SU-DHL-6 (cell line): ENCODE data around the gene PLPP1.

Source experiments
- H2AFZ ChIP-seq: fragments of 200-600 bp; sonication (generic); 2 replicates; pipeline ENCODE4 v1.6.1; 2014; ENCODE audit warnings: low read depth, mild to moderate bottlenecking, moderate library complexity, mixed read lengths, antibody characterized with exemption, low read length; ENCODE audit not compliant: severe bottlenecking
- H3F3A ChIP-seq: fragments of 200-600 bp; shearing (Covaris generic); 2 replicates; pipeline ENCODE4 v1.6.0; 2016; ENCODE audit warnings: antibody characterized with exemption, mild to moderate bottlenecking; ENCODE audit not compliant: insufficient read depth
- H3K27ac ChIP-seq: fragments of 200-600 bp; sonication (generic); 2 replicates; pipeline ENCODE4 v1.5.1; 2016; ENCODE audit warnings: low read depth, mild to moderate bottlenecking, low read length, moderate library complexity, mixed read lengths
- H3K27me3 ChIP-seq: fragments of 200-600 bp; sonication (generic), shearing (Covaris generic); 2 replicates; pipeline ENCODE4 v1.6.0; 2014; ENCODE audit warnings: mild to moderate bottlenecking, low read length
- H3K36me3 ChIP-seq: fragments of 200-600 bp; sonication (generic); 2 replicates; pipeline ENCODE4 v1.6.1; 2014; ENCODE audit warnings: mild to moderate bottlenecking, low read length, mixed read lengths
- H3K4me2 ChIP-seq: fragments of 300-600, 200-600 bp; shearing (Covaris generic), sonication (generic); 2 replicates; pipeline ENCODE4 v1.6.0; 2014; ENCODE audit warnings: low read length, low read depth, mild to moderate bottlenecking; ENCODE audit not compliant: poor library complexity, severe bottlenecking
- H3K4me3 ChIP-seq: fragments of 200-600 bp; sonication (generic); 2 replicates; pipeline ENCODE4 v1.5.1; 2014; ENCODE audit warnings: antibody characterized with exemption, low read length, mild to moderate bottlenecking, mixed read lengths; ENCODE audit not compliant: insufficient read depth, poor library complexity, severe bottlenecking
- H3K79me2 ChIP-seq: fragments of 200-600 bp; sonication (generic); 2 replicates; pipeline ENCODE4 v1.6.1; 2014; ENCODE audit warnings: mild to moderate bottlenecking, low read length, moderate library complexity; ENCODE audit not compliant: insufficient read depth
- H3K9ac ChIP-seq: fragments of 200-600 bp; sonication (generic); 2 replicates; pipeline ENCODE4 v1.7.0; 2014; ENCODE audit warnings: mild to moderate bottlenecking, low read length
- H3K9me2 ChIP-seq: fragments of 200-600 bp; sonication (generic); replicated peaks from 2 replicates; pipeline ENCODE4 v1.6.1; 2014; ENCODE audit warnings: low read length; ENCODE audit not compliant: insufficient read depth
- H3K9me3 ChIP-seq: fragments of 200-600 bp; sonication (generic); 2 replicates; pipeline ENCODE4 v1.6.1; 2014; ENCODE audit warnings: low read length, mixed read lengths; ENCODE audit not compliant: insufficient read depth
- H4K20me1 ChIP-seq: fragments of 200-600 bp; sonication (generic); 2 replicates; pipeline ENCODE4 v1.6.1; 2014; ENCODE audit warnings: low read depth, mild to moderate bottlenecking, antibody characterized with exemption, low read length, moderate library complexity, mixed read lengths
- CTCF ChIP-seq: fragments of 200-600 bp; sonication (generic); IDR thresholded peaks from one replicate; pipeline ENCODE4 v1.5.1; 2017; ENCODE audit warnings: antibody characterized with exemption, mild to moderate bottlenecking, low read length, moderate library complexity; ENCODE audit not compliant: insufficient read depth, poor library complexity, severe bottlenecking
- EZH2phosphoT487 ChIP-seq: fragments of 200-600 bp; sonication (generic), shearing (Covaris generic); conservative IDR thresholded peaks from 2 replicates; pipeline ENCODE4 v1.6.1; 2018; ENCODE audit warnings: mild to moderate bottlenecking, antibody characterized with exemption, low read length, moderate library complexity, mixed read lengths

The PLPP1 gene

GRCh38 chr5:55407059-55407684 lies 127.6 kb downstream of the PLPP1 start:
- Histone ChIP-seq H3K9me3 (no peaks in the 10 kb centered on the region), H4K20me1 (no peaks in the 10 kb centered on the region), H3K27ac (no peak overlapping the region), H3K9me2 (no peaks in the 10 kb centered on the region), H3K79me2 (no peaks in the 10 kb centered on the region), H3K9ac (no peak overlapping the region), H3K4me2 (no peak overlapping the region), H3K27me3 (no peaks in the 10 kb centered on the region), H3F3A (peaks cover 7% of the 10 kb centered on the region), H2AFZ (no peak overlapping the region), H3K4me3 (no peak overlapping the region), H3K36me3 (peaks cover 62% of the 10 kb centered on the region)
- TF ChIP-seq EZH2phosphoT487, result no peak
- TF ChIP-seq CTCF, result peak; percentile 40

DNA sequence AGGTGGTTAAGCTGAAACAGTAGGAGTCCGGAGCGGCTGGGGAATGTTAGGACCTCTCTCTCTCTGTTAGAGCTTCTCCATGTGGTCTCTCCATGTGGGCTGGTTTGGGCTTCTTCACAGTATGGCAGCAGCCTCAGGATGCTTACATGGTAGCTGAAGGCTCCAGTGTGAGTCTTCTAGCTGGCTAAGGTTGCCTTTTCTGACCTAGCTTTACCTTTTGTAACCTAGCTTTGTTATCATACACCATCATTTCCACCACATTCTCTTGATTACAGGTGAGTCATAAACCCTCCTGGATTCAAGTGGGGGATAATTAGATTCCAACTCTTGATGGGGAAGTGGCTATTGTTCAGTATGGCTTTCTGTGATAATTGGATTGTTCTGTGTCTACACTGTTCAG lies 128.5 kb downstream of the PLPP1 start:
- Histone ChIP-seq H3K27ac (no peak overlapping the region), H3K9ac (no peak overlapping the region), H3K36me3 (peaks cover 59% of the 10 kb centered on the region), H3F3A (peaks cover under 1% of the 10 kb centered on the region; the same call in 1 of the 2 replicates), H3K79me2 (no peaks in the 10 kb centered on the region), H2AFZ (no peak overlapping the region), H3K9me3 (no peaks in the 10 kb centered on the region), H4K20me1 (no peaks in the 10 kb centered on the region), H3K4me3 (no peak overlapping the region), H3K9me2 (no peaks in the 10 kb centered on the region), H3K4me2 (no peak overlapping the region), H3K27me3 (no peaks in the 10 kb centered on the region)
- no peak for TF ChIP-seq EZH2phosphoT487
- TF ChIP-seq CTCF, result no peak

GRCh38 chr5:55402199-55402598 lies 132.6 kb downstream of the PLPP1 start:
- Histone ChIP-seq H2AFZ (no peak overlapping the region), H4K20me1 (no peaks in the 10 kb centered on the region), H3K4me3 (no peak overlapping the region), H3K27ac (no peak overlapping the region), H3K27me3 (no peaks in the 10 kb centered on the region), H3K4me2 (no peak overlapping the region), H3F3A (no peaks in the 10 kb centered on the region; the same call in 1 of the 2 replicates), H3K9ac (no peak overlapping the region), H3K36me3 (peaks cover 58% of the 10 kb centered on the region), H3K9me3 (no peaks in the 10 kb centered on the region), H3K9me2 (no peaks in the 10 kb centered on the region), H3K79me2 (no peaks in the 10 kb centered on the region)
- TF ChIP-seq CTCF (no peak), EZH2phosphoT487 (no peak)
